Activated B cell treated with CpG ODN at 0.5 μM for 24 hours (primary cell): ENCODE measurements around the gene SUCNR1. TPM values are rescaled to one million over a fixed set of nuclear protein-coding genes. Genes with fewer than 3 reads are reported as not detected.

ENCODE experiments used
- ATAC-seq: fragments of 200-7000 bp; cut with Tn5 transposase; one replicate; pipeline ENCODE4 v1.10.0; 2021; ENCODE audit warnings: low read depth, mild to moderate bottlenecking, moderate library complexity
- CTCF ChIA-PET: fragments of 350-600 bp; sonication (Branson Sonifier 250); formaldehyde crosslinking; loops from one replicate; lab custom pipeline; 2021; ENCODE audit warnings: antibody characterized with exemption; lab: Charles Lee
- POLR2A ChIA-PET: fragments of 350-600 bp; sonication (Branson Sonifier 250); formaldehyde crosslinking; loops from one replicate; lab custom pipeline; 2021; ENCODE audit warnings: antibody characterized with exemption; lab: Charles Lee
- DNase-seq: peaks from one replicate; pipeline ENCODE4 v3.0.0; 2022
- H3K27ac Mint-ChIP-seq: one replicate; pipeline ENCODE4 v1.8.0; 2020; ENCODE audit warnings: mixed read lengths
- H3K27me3 Mint-ChIP-seq: one replicate; pipeline ENCODE4 v1.8.0; 2021; ENCODE audit warnings: mixed read lengths
- H3K36me3 Mint-ChIP-seq: one replicate; pipeline ENCODE4 v1.8.0; 2021; ENCODE audit warnings: low read depth, mixed read lengths
- H3K4me1 Mint-ChIP-seq: one replicate; pipeline ENCODE4 v1.8.0; 2021; ENCODE audit warnings: mixed read lengths
- H3K4me3 Mint-ChIP-seq: one replicate; pipeline ENCODE4 v1.8.0; 2020; ENCODE audit warnings: mild to moderate bottlenecking, mixed read lengths
- H3K9me3 Mint-ChIP-seq: one replicate; pipeline ENCODE4 v1.8.0; 2020; ENCODE audit warnings: mixed read lengths
- intact Hi-C: fragments of 100-400 bp; cut with micrococcal nuclease; formaldehyde crosslinking; loops from one replicate; pipeline ENCODE4 v1.15.1; 2024
- total RNA-seq: library from RNA; stranded (reverse); gene quantifications from 2 replicates; pipeline ENCODE4 v1.2.3, GENCODE V29; 2022
- TF ChIP-seq, protein P1 (sequence below): fragments of 200-600 bp; IDR thresholded peaks from one replicate; pipeline ENCODE4 v1.8.0; 2022; ENCODE audit warnings: antibody characterized with exemption, mild to moderate bottlenecking

SUCNR1 gene
- total RNA-seq, 1 donor from 2014 or later = not detected

DNA sequence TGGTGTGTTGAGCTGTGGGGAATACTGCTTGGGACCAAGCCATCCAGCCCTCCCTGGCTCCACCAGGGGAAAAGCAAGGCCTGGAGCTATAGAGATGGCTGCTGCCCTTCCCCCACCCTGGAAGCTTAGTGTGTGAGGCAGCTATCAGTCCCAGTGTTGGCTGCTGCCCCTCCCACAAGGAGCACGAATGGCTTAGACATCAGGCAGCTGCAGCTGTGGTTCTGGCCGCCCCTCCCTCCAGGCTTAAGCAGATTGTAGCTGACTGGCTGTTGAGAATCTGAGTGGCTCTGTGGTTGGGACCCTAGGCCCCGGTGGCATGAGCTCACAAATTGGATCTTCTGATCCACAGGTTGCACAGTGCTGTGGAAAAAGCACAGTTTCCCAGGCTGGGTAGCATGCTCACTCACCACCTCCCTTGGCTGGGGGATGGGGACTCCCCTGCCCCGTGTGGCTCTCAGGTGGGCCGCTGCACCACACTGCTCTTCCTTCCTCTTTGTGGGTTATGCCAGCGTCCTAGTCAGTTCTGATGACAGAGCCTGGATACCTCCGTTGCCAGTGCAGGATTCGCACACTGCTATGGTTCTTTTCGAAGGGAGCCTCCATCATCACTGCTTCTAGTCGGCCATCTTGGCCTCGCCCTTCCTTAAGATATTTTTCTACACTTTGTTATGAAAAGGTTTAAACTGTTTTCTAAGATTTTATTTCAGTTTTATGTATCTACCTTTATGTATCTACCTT lies 21.2 kb upstream of the SUCNR1 start:
- H3K9me3 Mint-ChIP-seq = peaks cover 5% of the 10 kb centered on the region
- peaks cover 7% of the 10 kb centered on the region for H3K27me3 Mint-ChIP-seq
- ChIA-PET POLR2A (no interaction called here), CTCF (no interaction called here)
- H3K27ac Mint-ChIP-seq = no peak overlapping the region
- intact Hi-C loops = no loop called here
- TF ChIP-seq, protein P1, sequence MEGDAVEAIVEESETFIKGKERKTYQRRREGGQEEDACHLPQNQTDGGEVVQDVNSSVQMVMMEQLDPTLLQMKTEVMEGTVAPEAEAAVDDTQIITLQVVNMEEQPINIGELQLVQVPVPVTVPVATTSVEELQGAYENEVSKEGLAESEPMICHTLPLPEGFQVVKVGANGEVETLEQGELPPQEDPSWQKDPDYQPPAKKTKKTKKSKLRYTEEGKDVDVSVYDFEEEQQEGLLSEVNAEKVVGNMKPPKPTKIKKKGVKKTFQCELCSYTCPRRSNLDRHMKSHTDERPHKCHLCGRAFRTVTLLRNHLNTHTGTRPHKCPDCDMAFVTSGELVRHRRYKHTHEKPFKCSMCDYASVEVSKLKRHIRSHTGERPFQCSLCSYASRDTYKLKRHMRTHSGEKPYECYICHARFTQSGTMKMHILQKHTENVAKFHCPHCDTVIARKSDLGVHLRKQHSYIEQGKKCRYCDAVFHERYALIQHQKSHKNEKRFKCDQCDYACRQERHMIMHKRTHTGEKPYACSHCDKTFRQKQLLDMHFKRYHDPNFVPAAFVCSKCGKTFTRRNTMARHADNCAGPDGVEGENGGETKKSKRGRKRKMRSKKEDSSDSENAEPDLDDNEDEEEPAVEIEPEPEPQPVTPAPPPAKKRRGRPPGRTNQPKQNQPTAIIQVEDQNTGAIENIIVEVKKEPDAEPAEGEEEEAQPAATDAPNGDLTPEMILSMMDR = no peak
- no peak overlapping the region for H3K4me3 Mint-ChIP-seq
- no peaks in the 10 kb centered on the region for H3K36me3 Mint-ChIP-seq
- no peaks in the 10 kb centered on the region for H3K4me1 Mint-ChIP-seq
- no peak for ATAC-seq
- DNase-seq = no peak

DNA sequence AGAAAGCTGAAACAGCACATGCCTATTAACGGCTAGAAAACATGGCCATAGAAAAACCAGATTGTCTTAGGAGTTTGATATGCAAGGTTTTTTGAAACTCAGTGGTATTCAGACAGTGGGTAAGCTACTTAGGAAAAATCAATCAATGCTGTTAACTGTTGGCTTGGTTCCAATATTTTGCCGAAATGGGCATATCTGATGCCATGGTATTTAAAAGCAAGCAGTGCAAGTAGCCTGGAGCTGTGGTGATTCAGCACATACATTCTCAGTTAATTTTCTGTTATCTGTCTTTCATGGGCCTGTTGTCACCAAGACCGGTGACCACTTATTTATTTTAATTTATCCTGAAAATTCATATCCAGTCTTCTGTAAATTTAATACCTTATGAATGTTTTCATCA lies 17.3 kb upstream of the SUCNR1 start:
- Mint-ChIP-seq H3K27me3 (peaks cover 6% of the 10 kb centered on the region), H3K27ac (no peak overlapping the region), H3K9me3 (no peaks in the 10 kb centered on the region), H3K4me3 (no peak overlapping the region), H3K36me3 (no peaks in the 10 kb centered on the region), H3K4me1 (no peaks in the 10 kb centered on the region)
- intact Hi-C loops = no loop called here
- ChIA-PET CTCF (no interaction called here), POLR2A (no interaction called here)
- ATAC-seq (no peak), DNase-seq (no peak)
- TF ChIP-seq, protein P1 = no peak

DNA sequence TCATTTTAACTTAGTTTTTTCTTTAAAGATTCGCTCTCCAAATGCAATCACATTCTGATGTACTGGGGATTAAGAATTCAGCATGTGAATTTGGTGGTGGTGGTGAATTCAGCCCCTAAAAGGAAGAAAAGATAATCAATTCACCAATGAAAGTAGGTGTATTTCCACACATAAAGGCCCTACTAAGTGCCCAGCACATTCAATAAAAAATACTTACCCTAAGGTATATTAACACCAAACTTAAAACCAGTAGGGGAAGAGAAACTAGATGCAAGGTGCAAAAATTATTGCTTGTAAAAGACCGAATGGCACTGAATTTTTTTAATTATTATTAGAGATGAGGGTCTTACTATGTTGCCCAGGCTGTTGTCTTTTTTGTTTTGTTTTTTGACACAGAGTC lies 16.8 kb upstream of the SUCNR1 start:
- no peak overlapping the region for H3K4me3 Mint-ChIP-seq
- H3K36me3 Mint-ChIP-seq = no peaks in the 10 kb centered on the region
- ChIA-PET POLR2A (no interaction called here), CTCF (no interaction called here)
- no peak overlapping the region for H3K27ac Mint-ChIP-seq
- DNase-seq (no peak), ATAC-seq (no peak)
- no peaks in the 10 kb centered on the region for H3K9me3 Mint-ChIP-seq
- H3K27me3 Mint-ChIP-seq = peaks cover 6% of the 10 kb centered on the region
- intact Hi-C loops = no loop called here
- H3K4me1 Mint-ChIP-seq = no peaks in the 10 kb centered on the region
- TF ChIP-seq, protein P1 = no peak

DNA sequence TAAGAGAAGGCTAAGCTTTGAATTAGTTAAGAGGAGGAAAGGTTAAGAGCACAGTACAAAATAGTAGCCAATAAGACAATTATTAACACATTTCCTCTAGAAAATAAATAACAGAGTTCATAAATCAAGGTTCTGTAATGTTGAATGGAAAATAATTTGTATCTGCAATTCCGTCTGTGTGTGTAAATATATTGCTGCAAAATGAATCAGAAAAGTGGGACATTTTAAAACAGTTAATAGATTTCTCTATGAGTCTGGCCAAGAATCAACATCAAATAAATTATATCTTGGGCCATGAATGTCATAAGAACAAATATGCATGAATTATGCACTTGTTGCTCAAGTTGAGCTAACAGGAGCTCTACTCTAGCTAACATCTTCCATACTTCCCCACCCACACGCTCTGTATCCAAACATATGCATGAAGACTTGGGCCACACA lies 14.2 kb upstream of the SUCNR1 start:
- TF ChIP-seq, protein P1 = no peak
- Mint-ChIP-seq H3K27me3 (peaks cover 6% of the 10 kb centered on the region), H3K4me1 (no peaks in the 10 kb centered on the region), H3K9me3 (no peaks in the 10 kb centered on the region), H3K27ac (no peak overlapping the region), H3K4me3 (no peak overlapping the region), H3K36me3 (no peaks in the 10 kb centered on the region)
- ChIA-PET POLR2A (no interaction called here), CTCF (no interaction called here)
- intact Hi-C loops = no loop called here
- ATAC-seq (no peak), DNase-seq (no peak)

DNA sequence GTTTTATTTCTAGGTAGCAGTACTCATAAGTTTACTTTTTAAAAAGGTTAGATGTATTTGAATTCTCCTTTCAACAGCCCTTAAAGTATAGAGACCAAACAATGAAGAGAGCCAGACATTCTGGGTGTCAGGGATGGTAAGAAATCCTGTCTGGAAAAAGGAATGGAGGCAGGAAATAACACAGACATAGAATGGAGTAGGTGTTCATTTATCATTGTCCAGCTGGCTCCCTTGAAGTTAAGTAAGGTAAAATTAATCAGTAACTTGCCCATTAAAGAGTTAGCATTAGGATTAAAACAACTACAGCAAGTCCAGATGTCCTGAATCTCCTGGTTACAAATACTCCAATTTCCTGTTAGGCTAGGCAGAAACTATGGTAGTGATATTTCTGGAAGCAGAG lies 13.5 kb upstream of the SUCNR1 start:
- H3K4me1 Mint-ChIP-seq = no peaks in the 10 kb centered on the region
- H3K9me3 Mint-ChIP-seq = no peaks in the 10 kb centered on the region
- TF ChIP-seq, protein P1 = no peak
- no peaks in the 10 kb centered on the region for H3K36me3 Mint-ChIP-seq
- DNase-seq (no peak), ATAC-seq (no peak)
- CTCF ChIA-PET = no interaction called here
- H3K27me3 Mint-ChIP-seq = peaks cover 2% of the 10 kb centered on the region
- no peak overlapping the region for H3K4me3 Mint-ChIP-seq
- intact Hi-C loops = loop anchor here (10.0 kb wide), 1 partner anchor 585 kb away; no protein-coding TSS in a partner anchor
- POLR2A ChIA-PET = no interaction called here
- no peak overlapping the region for H3K27ac Mint-ChIP-seq
